ENCODE measurements around the gene EPG5. TPM values are rescaled to one million over a fixed set of nuclear protein-coding genes. Genes with fewer than 3 reads are reported as not detected.

EPG5 gene
- total RNA-seq, 1 donor from 2014 or later, result 9.8 TPM

DNA sequence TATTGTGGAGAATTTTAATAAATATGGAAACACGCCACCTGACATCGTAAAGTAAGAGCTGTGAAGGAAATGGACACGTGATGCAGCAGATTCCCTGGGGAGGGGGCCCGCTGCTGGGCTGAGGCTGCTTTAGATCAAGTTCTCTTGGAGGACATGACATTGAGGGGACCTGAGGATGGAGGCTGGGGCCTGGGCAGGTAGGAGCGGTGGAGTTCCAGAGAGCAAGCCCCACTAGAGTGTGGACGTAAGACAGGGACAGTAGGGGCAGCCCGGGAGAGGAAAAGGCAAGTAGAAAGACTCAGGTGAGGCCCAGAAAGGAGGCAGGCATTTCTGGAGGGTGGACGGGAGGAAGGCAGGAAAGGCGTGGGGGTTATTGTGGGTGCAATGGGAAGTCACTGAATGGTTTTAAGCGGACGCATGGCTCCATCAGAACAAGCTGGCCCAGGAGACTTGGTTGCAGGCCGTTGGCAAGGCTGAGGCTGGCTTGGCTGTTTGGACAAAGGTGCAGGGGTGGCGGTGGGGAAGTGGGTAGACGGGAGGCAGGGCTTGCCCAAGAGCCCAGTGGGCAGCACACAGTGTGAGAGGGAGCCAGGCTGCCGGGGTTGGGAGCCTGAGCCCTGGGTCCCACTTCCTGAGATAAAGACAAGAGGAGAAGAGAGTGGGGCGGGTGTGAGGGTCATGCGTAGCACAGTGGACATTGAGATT lies 125.9 kb downstream of the EPG5 start:
- Histone ChIP-seq H3K9me3 (no peaks in the 10 kb centered on the region), H3K36me3 (no peaks in the 10 kb centered on the region), H3K27me3 (no peaks in the 10 kb centered on the region), H3K27ac (no peak overlapping the region), H3K4me3 (no peak overlapping the region), H3K4me1 (peaks cover 2 to 14% of the 10 kb centered on the region in 2 donors)
- TF ChIP-seq CTCF (IDR thresholded peaks at IDR 0.05), result no peak
- intact Hi-C loops (cut with DNase I), result no loop called here
- no peak for DNase-seq (ENCODE audit: low spot score in 2 of 2)

GRCh38 chr18:45839414-45840395 lies 127.4 kb downstream of the EPG5 start:
- TF ChIP-seq CTCF (IDR thresholded peaks at IDR 0.05), result peak; percentile 53 to 72 (median 59)
- intact Hi-C loops (cut with DNase I), result loop anchor here (1.0 to 2.0 kb wide), 4 partner anchors 65 to 175 kb away; no protein-coding TSS in a partner anchor
- no peaks in the 10 kb centered on the region for H3K36me3 ChIP-seq
- DNase-seq (ENCODE audit: low spot score in 2 of 2), result no peak
- H3K9me3 ChIP-seq, result no peaks in the 10 kb centered on the region
- H3K4me1 ChIP-seq, result peaks cover 2 to 14% of the 10 kb centered on the region in 2 donors
- no peak overlapping the region for H3K27ac ChIP-seq
- H3K27me3 ChIP-seq, result no peaks in the 10 kb centered on the region
- no peak overlapping the region for H3K4me3 ChIP-seq

GRCh38 chr18:45838302-45839070 lies 128.6 kb downstream of the EPG5 start:
- H3K27me3 ChIP-seq, result no peaks in the 10 kb centered on the region
- intact Hi-C loops (cut with DNase I), result loop anchor here (1.0 to 2.0 kb wide), 4 partner anchors 64 to 174 kb away; no protein-coding TSS in a partner anchor
- peaks cover 2 to 14% of the 10 kb centered on the region in 2 donors for H3K4me1 ChIP-seq
- H3K9me3 ChIP-seq, result no peaks in the 10 kb centered on the region
- H3K4me3 ChIP-seq, result peak overlapping the region; percentile 49 to 64
- DNase-seq (ENCODE audit: low spot score in 2 of 2), result no peak
- no peak for TF ChIP-seq CTCF (IDR thresholded peaks at IDR 0.05)
- no peaks in the 10 kb centered on the region for H3K36me3 ChIP-seq
- no peak overlapping the region for H3K27ac ChIP-seq

- Histone ChIP-seq H3K27me3 (no peaks in the 10 kb centered on the region), H3K27ac (no peak overlapping the region), H3K4me1 (peaks cover 2 to 14% of the 10 kb centered on the region in 2 donors), H3K9me3 (no peaks in the 10 kb centered on the region), H3K4me3 (peak overlapping the region; percentile 49 to 64), H3K36me3 (no peaks in the 10 kb centered on the region)
- TF ChIP-seq CTCF (IDR thresholded peaks at IDR 0.05), result peak; percentile 25 to 44 (median 34)
- intact Hi-C loops (cut with DNase I), result loop anchor here (2.0 kb wide), 2 partner anchors 63 to 173 kb away; no protein-coding TSS in a partner anchor
- DNase-seq (ENCODE audit: low spot score in 2 of 2), result no peak
Observed at GRCh38 chr18:45837283-45838070, 129.7 kb downstream of the EPG5 start.
